Loucy (cell line): Measurements from ENCODE around the gene LONP1.

Experiments
- H2AFZ ChIP-seq: fragments of 200-600 bp; sonication (generic); 2 replicates; pipeline ENCODE4 v1.6.0; 2016; ENCODE audit warnings: antibody characterized with exemption, mild to moderate bottlenecking, low read length, moderate library complexity
- H3F3A ChIP-seq: fragments of 200-600 bp; 2 replicates; pipeline ENCODE4 v1.6.0; 2016; ENCODE audit warnings: antibody characterized with exemption, low read depth, mild to moderate bottlenecking
- H3K27me3 ChIP-seq: fragments of 200-600 bp; sonication (generic); 2 replicates; pipeline ENCODE4 v1.6.1; 2014; ENCODE audit warnings: low read length, mild to moderate bottlenecking; ENCODE audit not compliant: insufficient read depth, poor library complexity, severe bottlenecking
- H3K36me3 ChIP-seq: fragments of 200-600 bp; sonication (generic); 2 replicates; pipeline ENCODE4 v1.6.1; 2016; ENCODE audit warnings: low read length; ENCODE audit not compliant: insufficient read depth
- H3K4me1 ChIP-seq: fragments of 200-600 bp; sonication (generic); 2 replicates; pipeline ENCODE4 v1.5.1; 2014; ENCODE audit warnings: low read length, mild to moderate bottlenecking; ENCODE audit not compliant: insufficient read depth, poor library complexity, severe bottlenecking
- H3K4me2 ChIP-seq: fragments of 200-600 bp; sonication (generic); 2 replicates; pipeline ENCODE4 v1.6.0; 2014; ENCODE audit warnings: antibody characterized with exemption, low read length, low read depth, mild to moderate bottlenecking; ENCODE audit not compliant: poor library complexity, severe bottlenecking
- H3K4me3 ChIP-seq: fragments of 200-600 bp; sonication (generic); 2 replicates; pipeline ENCODE4 v1.5.1; 2014; ENCODE audit warnings: low read length, mild to moderate bottlenecking, mixed read lengths; ENCODE audit not compliant: poor library complexity, severe bottlenecking
- H3K79me2 ChIP-seq: fragments of 200-600 bp; sonication (generic); 2 replicates; pipeline ENCODE4 v1.6.1; 2014; ENCODE audit warnings: low read length; ENCODE audit not compliant: insufficient read depth
- H3K9ac ChIP-seq: fragments of 200-600 bp; sonication (generic); 2 replicates; pipeline ENCODE4 v1.6.0; 2014; ENCODE audit warnings: mild to moderate bottlenecking, low read depth, low read length, moderate library complexity; ENCODE audit not compliant: poor library complexity, severe bottlenecking
- H3K9me2 ChIP-seq: fragments of 200-600 bp; sonication (generic); replicated peaks from 2 replicates; pipeline ENCODE4 v1.6.1; 2016; ENCODE audit warnings: low read depth, low read length, mixed read lengths
- H3K9me3 ChIP-seq: fragments of 200-600 bp; sonication (generic); 2 replicates; pipeline ENCODE4 v1.6.1; 2014; ENCODE audit warnings: mild to moderate bottlenecking, antibody characterized with exemption, low read length, low read depth; ENCODE audit not compliant: insufficient read depth
- H4K20me1 ChIP-seq: fragments of 200-600 bp; sonication (generic); 2 replicates; pipeline ENCODE4 v1.6.0; 2014; ENCODE audit warnings: antibody characterized with exemption, low read length, mild to moderate bottlenecking; ENCODE audit not compliant: insufficient read depth, poor library complexity, severe bottlenecking
- EZH2phosphoT487 ChIP-seq: fragments of 200-600 bp; IDR thresholded peaks from 2 replicates; pipeline ENCODE4 v1.6.1; 2018; ENCODE audit warnings: antibody characterized with exemption, mild to moderate bottlenecking, moderate library complexity, borderline replicate concordance
- TF ChIP-seq, protein P1 (sequence below): fragments of 200-600 bp; sonication (generic); conservative IDR thresholded peaks from 2 replicates; pipeline ENCODE4 v1.5.1; 2014; ENCODE audit warnings: mild to moderate bottlenecking, antibody characterized with exemption, low read length

Gene LONP1

DNA sequence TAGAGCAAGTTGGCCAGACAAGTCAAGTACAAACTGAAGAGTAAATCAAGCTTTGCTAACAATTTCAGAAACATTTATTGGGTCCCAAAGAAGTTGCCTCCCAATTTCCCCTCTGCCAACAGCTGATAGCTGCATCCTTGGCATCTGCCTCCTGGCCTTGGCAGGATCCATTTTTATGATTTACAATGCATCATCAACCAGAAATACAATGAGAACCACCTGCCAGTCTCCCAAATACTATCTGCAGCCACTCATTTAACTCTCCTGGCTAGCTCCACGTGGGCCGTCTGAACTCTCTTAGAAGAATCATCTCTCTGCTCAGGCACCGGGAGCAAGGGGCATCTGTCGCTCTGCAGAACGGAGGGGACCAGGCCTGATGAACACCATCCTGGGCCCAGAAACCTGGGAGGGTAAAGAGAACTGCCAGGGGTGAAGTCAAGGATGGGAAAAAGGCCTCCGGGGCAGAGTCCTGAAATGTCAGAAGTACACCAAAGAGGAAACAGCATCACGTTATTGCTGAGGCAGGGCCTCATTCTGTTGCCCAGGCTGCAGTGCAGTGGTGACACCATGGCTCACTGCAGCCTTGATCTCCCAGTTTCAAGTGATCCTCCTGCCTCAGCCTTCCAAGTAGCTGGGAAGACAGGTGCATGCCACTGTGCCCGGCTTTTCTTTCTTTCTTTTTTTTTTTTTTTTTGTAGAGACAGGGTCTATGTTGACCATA, 2.6 kb downstream of the LONP1 start:
- Histone ChIP-seq H3K4me2 (peak overlapping the region; percentile 93), H3K27me3 (no peaks in the 10 kb centered on the region), H3F3A (no peaks in the 10 kb centered on the region), H3K79me2 (peaks cover 60% of the 10 kb centered on the region), H3K36me3 (peaks cover 18% of the 10 kb centered on the region; the same call in 1 of the 2 replicates), H2AFZ (no peak overlapping the region), H3K9me2 (no peaks in the 10 kb centered on the region), H3K9me3 (no peaks in the 10 kb centered on the region), H4K20me1 (peaks cover 44% of the 10 kb centered on the region), H3K4me3 (peak overlapping the region; percentile 100), H3K4me1 (peaks cover 22% of the 10 kb centered on the region), H3K9ac (peak overlapping the region; percentile 92)
- TF ChIP-seq EZH2phosphoT487 = no peak
- TF ChIP-seq, protein P1, sequence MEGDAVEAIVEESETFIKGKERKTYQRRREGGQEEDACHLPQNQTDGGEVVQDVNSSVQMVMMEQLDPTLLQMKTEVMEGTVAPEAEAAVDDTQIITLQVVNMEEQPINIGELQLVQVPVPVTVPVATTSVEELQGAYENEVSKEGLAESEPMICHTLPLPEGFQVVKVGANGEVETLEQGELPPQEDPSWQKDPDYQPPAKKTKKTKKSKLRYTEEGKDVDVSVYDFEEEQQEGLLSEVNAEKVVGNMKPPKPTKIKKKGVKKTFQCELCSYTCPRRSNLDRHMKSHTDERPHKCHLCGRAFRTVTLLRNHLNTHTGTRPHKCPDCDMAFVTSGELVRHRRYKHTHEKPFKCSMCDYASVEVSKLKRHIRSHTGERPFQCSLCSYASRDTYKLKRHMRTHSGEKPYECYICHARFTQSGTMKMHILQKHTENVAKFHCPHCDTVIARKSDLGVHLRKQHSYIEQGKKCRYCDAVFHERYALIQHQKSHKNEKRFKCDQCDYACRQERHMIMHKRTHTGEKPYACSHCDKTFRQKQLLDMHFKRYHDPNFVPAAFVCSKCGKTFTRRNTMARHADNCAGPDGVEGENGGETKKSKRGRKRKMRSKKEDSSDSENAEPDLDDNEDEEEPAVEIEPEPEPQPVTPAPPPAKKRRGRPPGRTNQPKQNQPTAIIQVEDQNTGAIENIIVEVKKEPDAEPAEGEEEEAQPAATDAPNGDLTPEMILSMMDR = no peak

DNA sequence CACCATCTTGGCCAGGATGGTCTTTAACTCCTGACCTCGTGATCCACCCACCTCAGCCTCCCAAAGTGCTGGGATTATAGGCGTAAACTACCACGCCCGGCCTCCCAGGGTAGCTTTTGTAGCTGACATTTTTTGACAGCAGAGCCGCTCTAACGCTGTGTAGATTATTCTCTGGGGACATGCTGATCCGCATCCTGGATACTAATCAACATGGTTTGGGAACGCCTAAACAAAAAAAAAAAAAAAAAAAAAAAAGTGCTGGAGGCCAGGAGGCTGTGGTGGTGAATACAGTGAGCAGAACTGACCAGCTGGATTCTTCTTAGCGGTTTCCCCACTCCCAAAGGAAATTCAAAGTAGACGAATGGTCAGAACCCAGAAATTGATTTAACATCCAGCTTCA, 5.1 kb downstream of the LONP1 start:
- no peaks in the 10 kb centered on the region for H3K27me3 ChIP-seq
- H3K4me2 ChIP-seq = no peak overlapping the region
- peaks cover 44% of the 10 kb centered on the region for H4K20me1 ChIP-seq
- H3K9me3 ChIP-seq = no peaks in the 10 kb centered on the region
- H3K36me3 ChIP-seq = peaks cover 39% of the 10 kb centered on the region; the same call in 1 of the 2 replicates
- H3K9ac ChIP-seq = no peak overlapping the region
- peaks cover 22% of the 10 kb centered on the region for H3K4me1 ChIP-seq
- H2AFZ ChIP-seq = no peak overlapping the region
- no peaks in the 10 kb centered on the region for H3K9me2 ChIP-seq
- H3K4me3 ChIP-seq = no peak overlapping the region
- H3F3A ChIP-seq = no peaks in the 10 kb centered on the region
- TF ChIP-seq EZH2phosphoT487 = no peak
- TF ChIP-seq, protein P1 = no peak
- H3K79me2 ChIP-seq = peaks cover 60% of the 10 kb centered on the region

DNA sequence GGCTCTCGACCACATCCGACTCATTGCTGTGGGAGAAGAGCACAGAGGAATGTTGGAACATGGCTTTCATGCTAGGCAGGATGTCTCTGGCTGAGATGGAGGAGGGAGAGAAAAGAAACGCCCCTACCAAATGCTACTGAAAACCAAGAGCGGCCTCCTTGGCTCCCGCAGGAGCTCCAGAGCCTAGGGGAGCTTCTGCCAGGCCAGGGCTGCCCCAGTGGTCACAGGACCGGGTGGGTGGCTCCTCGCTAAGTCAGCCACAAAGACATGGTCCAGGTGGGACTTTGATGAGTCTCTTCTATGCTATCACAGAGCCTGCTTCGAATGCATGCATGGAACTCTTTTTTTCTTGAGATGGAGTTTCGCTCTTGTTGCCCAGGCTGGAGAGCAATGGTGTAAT, 6.7 kb downstream of the LONP1 start:
- Histone ChIP-seq H3K27me3 (no peaks in the 10 kb centered on the region), H4K20me1 (peaks cover 31% of the 10 kb centered on the region), H3K4me3 (no peak overlapping the region), H3K79me2 (peaks cover 44% of the 10 kb centered on the region), H3K4me2 (no peak overlapping the region), H3K9me3 (no peaks in the 10 kb centered on the region), H2AFZ (no peak overlapping the region), H3K4me1 (peaks cover 15% of the 10 kb centered on the region), H3K36me3 (peaks cover 45% of the 10 kb centered on the region; the same call in 1 of the 2 replicates), H3F3A (no peaks in the 10 kb centered on the region), H3K9ac (no peak overlapping the region), H3K9me2 (no peaks in the 10 kb centered on the region)
- no peak for TF ChIP-seq EZH2phosphoT487
- TF ChIP-seq, protein P1 = no peak
